ENCODE measurements around the gene OAS2. TPM values are rescaled to one million over a fixed set of nuclear protein-coding genes. Genes with fewer than 3 reads are reported as not detected.

The OAS2 gene
- total and polyA plus RNA-seq, 10 of the 15 experiments (the other 5 are each of a cell fraction or from before 2014, with no cell fraction given) = 32.4 to 290 (median 90.2) TPM

- Histone ChIP-seq H3K4me1 (ENCODE audit: control insufficient read depth, insufficient read depth, low read length) (no peaks in the 10 kb centered on the region), H3K27ac (ENCODE audit: control insufficient read depth, insufficient read depth) (no peak overlapping the region), H3K36me3 (ENCODE audit: control insufficient read depth in 2 of 2, insufficient read depth in 2 of 2, low read length in 1 of 2) (no peaks in the 10 kb centered on the region), H3K4me2 (ENCODE audit: control insufficient read depth, insufficient read depth) (no peak overlapping the region), H3K9me3 (replicated peaks; ENCODE audit: control insufficient read depth, insufficient read depth, low read length) (no peaks in the 10 kb centered on the region; the same call in 2 of the 3 replicates), H3K27me3 (replicated peaks in 1 of 2; ENCODE audit: control insufficient read depth in 2 of 2, insufficient read depth in 2 of 2, low read length in 1 of 2) (no peaks in the 10 kb centered on the region), H4K20me1 (ENCODE audit: control insufficient read depth, insufficient read depth) (no peaks in the 10 kb centered on the region), H3K4me3 (no peak overlapping the region), H3K9ac (ENCODE audit: control insufficient read depth, insufficient read depth, low read length) (no peak overlapping the region), H2AFZ (ENCODE audit: control insufficient read depth, low read depth, low read length) (no peak overlapping the region), H3K79me2 (ENCODE audit: control insufficient read depth, insufficient read depth, low read length) (no peaks in the 10 kb centered on the region)
- no peak for ATAC-seq
- CTCF ChIA-PET = interaction anchor here (1.4 to 2.4 kb wide), 3 partner anchors 27 to 64 kb away, joined by 3 to 7 read pairs (median 6); no protein-coding TSS in a partner anchor
- no peak for FAIRE-seq
- 87% methylated on average over 1 of the region's 1 CpG for WGBS (ENCODE audit: insufficient coverage, insufficient replicate concordance, low lambda C conversion rate, missing lambda C conversion rate)
- SMC1A ChIA-PET (ENCODE audit: uncharacterized antibody, unreplicated experiment) = no interaction called here
- POLR2A ChIA-PET = no interaction called here
- no TSS peak for BruUV-seq (replicated peaks)
- 0 out of 6 replicates have a peak, but pooled peaks of 1 of the 3 experiments have one; percentile 22 for TF ChIP-seq CTCF (IDR thresholded peaks at IDR 0.05 in 2 of 3, conservative IDR thresholded peaks at IDR 0.05 in 1 of 3; ENCODE audit: control insufficient read depth in 2 of 3, extremely low read depth in 1 of 3, insufficient read depth in 1 of 3, low read depth in 3 of 3, low read length in 3 of 3)
- 0 out of 2 replicates have a peak, but pooled peaks have one; percentile 12 for TF ChIP-seq RAD21 (IDR thresholded peaks at IDR 0.05; ENCODE audit: insufficient read depth, low read depth, low read length)
- TF ChIP-seq MXI1 (IDR thresholded peaks at IDR 0.05; ENCODE audit: low read depth, low read length) = no peak
- TF ChIP-seq TCF7 (IDR thresholded peaks at IDR 0.05; ENCODE audit: borderline replicate concordance) = no peak
- in situ Hi-C loops (cut with MboI) (no loop called here), intact Hi-C loops (cut with micrococcal nuclease; ENCODE audit: unreplicated experiment) (no loop called here)
- RAD21 ChIA-PET (ENCODE audit: unreplicated experiment) = interaction anchor here (0.7 to 1.7 kb wide), 2 partner anchors 22 to 29 kb away, joined by 3 to 4 read pairs; no protein-coding TSS in a partner anchor
- DNase-seq (ENCODE audit: low read depth, low spot score) = no peak
Measured at GRCh38 chr12:112928978-112929377, 49.3 kb upstream of the OAS2 start.

DNA sequence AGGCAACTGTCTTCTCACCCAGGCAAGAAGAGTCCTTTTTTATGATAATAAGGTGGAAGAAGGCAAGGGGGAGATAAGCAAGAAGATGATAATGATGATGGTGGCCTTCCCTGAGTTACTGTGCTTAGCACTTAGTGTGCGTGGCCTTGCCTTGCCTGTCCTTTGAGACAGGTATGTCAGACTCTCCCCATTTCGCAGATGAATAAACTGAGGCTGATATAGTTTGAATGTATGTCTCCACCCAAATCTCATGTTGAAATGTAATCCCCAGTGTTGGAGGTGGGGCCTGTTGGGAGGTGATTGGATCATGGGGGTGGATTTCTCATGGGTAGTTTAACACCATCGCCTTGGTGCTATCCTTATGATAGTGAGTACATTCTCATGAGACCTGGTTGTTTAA lies 48.6 kb upstream of the OAS2 start:
- TF ChIP-seq SRF (IDR thresholded peaks at IDR 0.05; ENCODE audit: low read depth in 2 of 2, low read length in 2 of 2) (no peak), TARDBP (IDR thresholded peaks at IDR 0.05; ENCODE audit: borderline replicate concordance) (no peak), YBX1 (IDR thresholded peaks at IDR 0.05) (no peak), PAX8 (IDR thresholded peaks at IDR 0.05) (no peak), RELB (IDR thresholded peaks at IDR 0.05; ENCODE audit: low read depth) (no peak)
- TF ChIP-seq, protein P1, sequence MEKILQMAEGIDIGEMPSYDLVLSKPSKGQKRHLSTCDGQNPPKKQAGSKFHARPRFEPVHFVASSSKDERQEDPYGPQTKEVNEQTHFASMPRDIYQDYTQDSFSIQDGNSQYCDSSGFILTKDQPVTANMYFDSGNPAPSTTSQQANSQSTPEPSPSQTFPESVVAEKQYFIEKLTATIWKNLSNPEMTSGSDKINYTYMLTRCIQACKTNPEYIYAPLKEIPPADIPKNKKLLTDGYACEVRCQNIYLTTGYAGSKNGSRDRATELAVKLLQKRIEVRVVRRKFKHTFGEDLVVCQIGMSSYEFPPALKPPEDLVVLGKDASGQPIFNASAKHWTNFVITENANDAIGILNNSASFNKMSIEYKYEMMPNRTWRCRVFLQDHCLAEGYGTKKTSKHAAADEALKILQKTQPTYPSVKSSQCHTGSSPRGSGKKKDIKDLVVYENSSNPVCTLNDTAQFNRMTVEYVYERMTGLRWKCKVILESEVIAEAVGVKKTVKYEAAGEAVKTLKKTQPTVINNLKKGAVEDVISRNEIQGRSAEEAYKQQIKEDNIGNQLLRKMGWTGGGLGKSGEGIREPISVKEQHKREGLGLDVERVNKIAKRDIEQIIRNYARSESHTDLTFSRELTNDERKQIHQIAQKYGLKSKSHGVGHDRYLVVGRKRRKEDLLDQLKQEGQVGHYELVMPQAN (conservative IDR thresholded peaks at IDR 0.05) = no peak
- H3K4me1 ChIP-seq (ENCODE audit: control insufficient read depth, insufficient read depth, low read length) = no peaks in the 10 kb centered on the region
- no peaks in the 10 kb centered on the region for H3K79me2 ChIP-seq (ENCODE audit: control insufficient read depth, insufficient read depth, low read length)
- CTCF ChIA-PET = interaction anchor here (1.4 to 2.4 kb wide), 2 partner anchors 27 to 29 kb away, joined by 3 to 7 read pairs; no protein-coding TSS in a partner anchor
- intact Hi-C loops (cut with micrococcal nuclease; ENCODE audit: unreplicated experiment) (no loop called here), in situ Hi-C loops (cut with MboI) (no loop called here)
- H3K9ac ChIP-seq (ENCODE audit: control insufficient read depth, insufficient read depth, low read length) = no peak overlapping the region
- BruUV-seq (replicated peaks) = no TSS peak
- no peaks in the 10 kb centered on the region; the same call in 2 of the 3 replicates for H3K9me3 ChIP-seq (replicated peaks; ENCODE audit: control insufficient read depth, insufficient read depth, low read length)
- FAIRE-seq = no peak
- H3K27me3 ChIP-seq (replicated peaks in 1 of 2; ENCODE audit: control insufficient read depth in 2 of 2, insufficient read depth in 2 of 2, low read length in 1 of 2) = no peaks in the 10 kb centered on the region
- RAD21 ChIA-PET (ENCODE audit: unreplicated experiment) = interaction anchor here (0.7 to 1.7 kb wide), 2 partner anchors 22 to 29 kb away, joined by 3 to 4 read pairs; no protein-coding TSS in a partner anchor
- H3K4me2 ChIP-seq (ENCODE audit: control insufficient read depth, insufficient read depth) = no peak overlapping the region
- H3K4me3 ChIP-seq = no peak overlapping the region
- ATAC-seq = no peak
- SMC1A ChIA-PET (ENCODE audit: uncharacterized antibody, unreplicated experiment) = no interaction called here
- POLR2A ChIA-PET = no interaction called here
- no peak overlapping the region for H3K27ac ChIP-seq (ENCODE audit: control insufficient read depth, insufficient read depth)
- no peak for DNase-seq (ENCODE audit: low read depth, low spot score)
- H2AFZ ChIP-seq (ENCODE audit: control insufficient read depth, low read depth, low read length) = no peak overlapping the region
- H3K36me3 ChIP-seq (ENCODE audit: control insufficient read depth in 2 of 2, insufficient read depth in 2 of 2, low read length in 1 of 2) = no peaks in the 10 kb centered on the region
- H4K20me1 ChIP-seq (ENCODE audit: control insufficient read depth, insufficient read depth) = no peaks in the 10 kb centered on the region
- 67% methylated on average over 3 of the region's 3 CpGs for WGBS (ENCODE audit: insufficient coverage, insufficient replicate concordance, low lambda C conversion rate, missing lambda C conversion rate)
